ENCODE results near the gene STRADA.

GRCh38 chr17:63694229-63694949 lies 47.2 kb downstream of the STRADA start:
- TF ChIP-seq CTCF (IDR thresholded peaks at IDR 0.05; ENCODE audit: poor library complexity) (no peak), EZH2 (IDR thresholded peaks at IDR 0.05; ENCODE audit: borderline replicate concordance) (no peak)
